ENCODE results near the gene MYO9B. TPM values are rescaled to one million over a fixed set of nuclear protein-coding genes. Genes with fewer than 3 reads are reported as not detected.

Gene MYO9B
- total and polyA plus RNA-seq, 2 of the 13 experiments (the other 11 are each of a cell fraction or from before 2014, with no cell fraction given) = 18.0 to 18.3 TPM

- TF ChIP-seq ZNF546 (CRISPR knock-in tag; conservative IDR thresholded peaks at IDR 0.05) (0 out of 2 replicates have a peak, but pooled peaks have one; percentile 44), MTA1 (CRISPR knock-in tag; IDR thresholded peaks at IDR 0.05; ENCODE audit: borderline replicate concordance) (peak; percentile 80; the same call in 1 of the 2 replicates), HOXA3 (CRISPR knock-in tag; IDR thresholded peaks at IDR 0.05) (peak; percentile 59), HNF1B (CRISPR knock-in tag; IDR thresholded peaks at IDR 0.05) (peak; percentile 62), ZNF607 (CRISPR knock-in tag; IDR thresholded peaks at IDR 0.05; ENCODE audit: borderline replicate concordance) (peak; percentile 57; the same call in 1 of the 2 replicates), KDM4B (CRISPR knock-in tag; IDR thresholded peaks at IDR 0.05) (peak; percentile 45; the same call in 1 of the 2 replicates), MEF2D (CRISPR knock-in tag; IDR thresholded peaks at IDR 0.05) (peak; percentile 13; the same call in 1 of the 2 replicates), SNAPC2 (CRISPR knock-in tag; IDR thresholded peaks at IDR 0.05) (peak; percentile 34; the same call in 1 of the 2 replicates), ZNF770 (CRISPR knock-in tag; IDR thresholded peaks at IDR 0.05) (no peak), BCL6 (CRISPR knock-in tag; IDR thresholded peaks at IDR 0.05) (peak; percentile 75), CEBPB (IDR thresholded peaks at IDR 0.05; ENCODE audit: borderline replicate concordance, low read depth, low read length) (no peak), CBX5 (CRISPR knock-in tag; IDR thresholded peaks at IDR 0.05; ENCODE audit: borderline replicate concordance) (no peak), ZNF766 (CRISPR knock-in tag; IDR thresholded peaks at IDR 0.05; ENCODE audit: borderline replicate concordance) (0 out of 2 replicates have a peak, but pooled peaks have one; percentile 27), ELF3 (CRISPR knock-in tag; IDR thresholded peaks at IDR 0.05) (peak; percentile 53; the same call in 1 of the 2 replicates), ZMYM2 (CRISPR knock-in tag; IDR thresholded peaks at IDR 0.05) (0 out of 2 replicates have a peak, but pooled peaks have one; percentile 25), HOXD1 (CRISPR knock-in tag; IDR thresholded peaks at IDR 0.05) (0 out of 2 replicates have a peak, but pooled peaks have one; percentile 23), TFAP4 (IDR thresholded peaks at IDR 0.05; ENCODE audit: borderline replicate concordance, low read depth) (peak; percentile 67; the same call in 1 of the 2 replicates), ZNF142 (CRISPR knock-in tag; IDR thresholded peaks at IDR 0.05) (peak; percentile 98), HDAC1 (CRISPR knock-in tag; IDR thresholded peaks at IDR 0.05) (peak; percentile 68)
These were observed 164.6 kb downstream of the MYO9B start (continued) for GRCh38 chr19:17240062-17240752.
